Measurements from ENCODE around the gene BTBD9. TPM values are rescaled to one million over a fixed set of nuclear protein-coding genes. Genes with fewer than 3 reads are reported as not detected.

The BTBD9 gene
- polyA plus RNA-seq, 1 donor (not counting 4 experiments of a cell fraction or from before 2014, with no cell fraction given): 6.8 TPM

DNA sequence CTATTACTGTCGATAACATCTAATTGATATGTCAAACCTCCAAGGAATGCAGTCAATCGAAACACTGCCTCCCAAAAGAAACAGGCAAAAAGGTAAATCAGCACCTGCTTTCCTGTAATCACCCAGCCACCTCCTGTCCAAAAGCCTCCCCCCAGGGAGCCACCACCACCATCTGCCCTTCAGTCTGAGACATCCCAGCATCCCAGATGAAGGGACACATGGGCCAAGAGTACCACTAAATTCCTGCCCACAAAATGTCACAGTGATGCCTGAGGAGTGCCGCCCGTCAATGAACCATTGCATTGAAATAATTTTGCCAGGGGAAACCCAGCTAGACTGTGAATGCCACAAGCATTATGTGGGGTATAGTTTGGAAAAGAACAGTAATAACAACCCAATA, 418.5 kb downstream of the BTBD9 start:
- Histone ChIP-seq H2AFZ (ENCODE audit: control insufficient read depth, low read length) (no peak overlapping the region), H3K9ac (ENCODE audit: control insufficient read depth, extremely low read depth, insufficient read depth, low read length) (no peak overlapping the region), H3K27ac (ENCODE audit: control insufficient read depth, insufficient read depth, low read length) (no peak overlapping the region), H3K4me3 (ENCODE audit: control insufficient read depth in 2 of 3, extremely low read depth in 1 of 3, insufficient read depth in 2 of 3, low read depth in 1 of 3, low read length in 3 of 3) (no peak overlapping the region), H3K4me1 (ENCODE audit: control insufficient read depth, extremely low read depth, insufficient read depth, low read length) (peaks cover 9% of the 10 kb centered on the region), H4K20me1 (ENCODE audit: control insufficient read depth, extremely low read depth, insufficient read depth, low read length) (no peaks in the 10 kb centered on the region), H3K9me1 (ENCODE audit: control insufficient read depth, extremely low read depth, insufficient read depth, low read length) (no peaks in the 10 kb centered on the region), H3K27me3 (ENCODE audit: control insufficient read depth, extremely low read depth, insufficient read depth, low read length) (no peaks in the 10 kb centered on the region), H3K79me2 (ENCODE audit: control insufficient read depth, insufficient read depth, low read length) (no peaks in the 10 kb centered on the region), H3K4me2 (ENCODE audit: control insufficient read depth, extremely low read depth, insufficient read depth, low read depth, low read length) (no peak overlapping the region), H3K36me3 (ENCODE audit: control insufficient read depth in 2 of 2, extremely low read depth in 1 of 2, insufficient read depth in 2 of 2, low read length in 2 of 2) (no peaks in the 10 kb centered on the region), H3K9me3 (ENCODE audit: control insufficient read depth, low read depth, low read length) (no peaks in the 10 kb centered on the region)
- dilution Hi-C loops (cut with MboI; ENCODE audit: extremely low pct_ligation_motif_present, low sequenced_read_pairs): no loop called here
- no peak for FAIRE-seq
- DNase-seq (ENCODE audit: low read depth, low spot score): no peak
- TF ChIP-seq, protein P1, sequence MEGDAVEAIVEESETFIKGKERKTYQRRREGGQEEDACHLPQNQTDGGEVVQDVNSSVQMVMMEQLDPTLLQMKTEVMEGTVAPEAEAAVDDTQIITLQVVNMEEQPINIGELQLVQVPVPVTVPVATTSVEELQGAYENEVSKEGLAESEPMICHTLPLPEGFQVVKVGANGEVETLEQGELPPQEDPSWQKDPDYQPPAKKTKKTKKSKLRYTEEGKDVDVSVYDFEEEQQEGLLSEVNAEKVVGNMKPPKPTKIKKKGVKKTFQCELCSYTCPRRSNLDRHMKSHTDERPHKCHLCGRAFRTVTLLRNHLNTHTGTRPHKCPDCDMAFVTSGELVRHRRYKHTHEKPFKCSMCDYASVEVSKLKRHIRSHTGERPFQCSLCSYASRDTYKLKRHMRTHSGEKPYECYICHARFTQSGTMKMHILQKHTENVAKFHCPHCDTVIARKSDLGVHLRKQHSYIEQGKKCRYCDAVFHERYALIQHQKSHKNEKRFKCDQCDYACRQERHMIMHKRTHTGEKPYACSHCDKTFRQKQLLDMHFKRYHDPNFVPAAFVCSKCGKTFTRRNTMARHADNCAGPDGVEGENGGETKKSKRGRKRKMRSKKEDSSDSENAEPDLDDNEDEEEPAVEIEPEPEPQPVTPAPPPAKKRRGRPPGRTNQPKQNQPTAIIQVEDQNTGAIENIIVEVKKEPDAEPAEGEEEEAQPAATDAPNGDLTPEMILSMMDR (optimal IDR thresholded peaks at IDR 0.05 in 1 of 3, IDR thresholded peaks at IDR 0.05 in 1 of 3, conservative IDR thresholded peaks at IDR 0.05 in 1 of 3; ENCODE audit: extremely low read depth in 1 of 3, insufficient read depth in 2 of 3, low read length in 3 of 3): no peak
- no peak for TF ChIP-seq EZH2 (IDR thresholded peaks at IDR 0.05; ENCODE audit: low read length)

- Histone ChIP-seq H3K9ac (ENCODE audit: control insufficient read depth, extremely low read depth, insufficient read depth, low read length) (no peak overlapping the region), H3K9me3 (ENCODE audit: control insufficient read depth, low read depth, low read length) (no peaks in the 10 kb centered on the region), H3K4me3 (ENCODE audit: control insufficient read depth in 2 of 3, extremely low read depth in 1 of 3, insufficient read depth in 2 of 3, low read depth in 1 of 3, low read length in 3 of 3) (no peak overlapping the region), H3K4me1 (ENCODE audit: control insufficient read depth, extremely low read depth, insufficient read depth, low read length) (peaks cover 9% of the 10 kb centered on the region), H3K9me1 (ENCODE audit: control insufficient read depth, extremely low read depth, insufficient read depth, low read length) (no peaks in the 10 kb centered on the region), H3K79me2 (ENCODE audit: control insufficient read depth, insufficient read depth, low read length) (no peaks in the 10 kb centered on the region), H2AFZ (ENCODE audit: control insufficient read depth, low read length) (no peak overlapping the region), H3K4me2 (ENCODE audit: control insufficient read depth, extremely low read depth, insufficient read depth, low read depth, low read length) (no peak overlapping the region), H3K36me3 (ENCODE audit: control insufficient read depth in 2 of 2, extremely low read depth in 1 of 2, insufficient read depth in 2 of 2, low read length in 2 of 2) (no peaks in the 10 kb centered on the region), H4K20me1 (ENCODE audit: control insufficient read depth, extremely low read depth, insufficient read depth, low read length) (no peaks in the 10 kb centered on the region), H3K27ac (ENCODE audit: control insufficient read depth, insufficient read depth, low read length) (no peak overlapping the region), H3K27me3 (ENCODE audit: control insufficient read depth, extremely low read depth, insufficient read depth, low read length) (no peaks in the 10 kb centered on the region)
- FAIRE-seq (no peak), DNase-seq (ENCODE audit: low read depth, low spot score) (no peak)
- TF ChIP-seq EZH2 (IDR thresholded peaks at IDR 0.05; ENCODE audit: low read length): no peak
- TF ChIP-seq, protein P1 (optimal IDR thresholded peaks at IDR 0.05 in 1 of 3, IDR thresholded peaks at IDR 0.05 in 1 of 3, conservative IDR thresholded peaks at IDR 0.05 in 1 of 3; ENCODE audit: extremely low read depth in 1 of 3, insufficient read depth in 2 of 3, low read length in 3 of 3): no peak
- dilution Hi-C loops (cut with MboI; ENCODE audit: extremely low pct_ligation_motif_present, low sequenced_read_pairs): no loop called here
Observed at GRCh38 chr6:38220069-38220723, 419.5 kb downstream of the BTBD9 start.
